DND-41 (cell line): ENCODE measurements around the gene AKR1A1.

ENCODE experiments used
- ATAC-seq: fragments of 200-7000 bp; cut with Tn5 transposase; 3 replicates; pipeline ENCODE4 v1.9.1; 2021; ENCODE audit warnings: low read depth; ENCODE audit not compliant: insufficient read depth
- DNase-seq: peaks from one replicate; pipeline ENCODE4 v3.0.0-alpha.2; 2020
- H2AFZ ChIP-seq: 2 replicates; pipeline ENCODE4 v1.6.0; 2012; ENCODE audit warnings: low read depth, low read length
- H3K27ac ChIP-seq: 2 replicates; pipeline ENCODE4 v1.5.1; 2012; ENCODE audit warnings: low read length, inconsistent platforms
- H3K27me3 ChIP-seq: fragments of 200-600 bp; sonication (generic); 2 replicates; pipeline ENCODE4 v1.6.0; 2012; ENCODE audit warnings: low read length, mild to moderate bottlenecking, inconsistent platforms; ENCODE audit not compliant: insufficient read depth, poor library complexity
- H3K36me3 ChIP-seq: 2 replicates; pipeline ENCODE4 v1.5.1; 2012; ENCODE audit warnings: low read length, inconsistent platforms; ENCODE audit not compliant: insufficient read depth
- H3K4me1 ChIP-seq: 2 replicates; pipeline ENCODE4 v1.5.1; 2012; ENCODE audit warnings: mild to moderate bottlenecking, low read length; ENCODE audit not compliant: insufficient read depth
- H3K4me2 ChIP-seq: 2 replicates; pipeline ENCODE4 v1.6.0; 2012; ENCODE audit warnings: mild to moderate bottlenecking, moderate library complexity, low read length, inconsistent platforms; ENCODE audit not compliant: insufficient read depth
- H3K4me3 ChIP-seq, 2 experiments: fragments of 200-600 bp in 1 of 2; shearing (Covaris generic) in 1 of 2; 2 replicates each; pipeline ENCODE4 v1.5.1; 2012 to 2016; ENCODE audit warnings: inconsistent platforms in 2 of 2, low read length in 2 of 2, mild to moderate bottlenecking in 2 of 2, low read depth in 1 of 2, moderate library complexity in 1 of 2
- H3K79me2 ChIP-seq: 2 replicates; pipeline ENCODE4 v1.6.0; 2012; ENCODE audit warnings: low read length, inconsistent platforms; ENCODE audit not compliant: insufficient read depth
- H3K9ac ChIP-seq: 2 replicates; pipeline ENCODE4 v1.6.0; 2012; ENCODE audit warnings: low read depth, mild to moderate bottlenecking, inconsistent platforms, low read length, moderate library complexity
- H3K9me3 ChIP-seq: 2 replicates; pipeline ENCODE4 v1.5.1; 2012; ENCODE audit warnings: low read length, moderate library complexity, mild to moderate bottlenecking, inconsistent platforms; ENCODE audit not compliant: insufficient read depth, severe bottlenecking
- H4K20me1 ChIP-seq: 2 replicates; pipeline ENCODE4 v1.6.0; 2012; ENCODE audit warnings: low read length; ENCODE audit not compliant: insufficient read depth
- EZH2 ChIP-seq: IDR thresholded peaks from 3 replicates; pipeline ENCODE4 v1.6.1; 2012; ENCODE audit warnings: borderline replicate concordance, low read depth, mild to moderate bottlenecking, moderate library complexity, low read length, inconsistent platforms; ENCODE audit not compliant: severe bottlenecking
- TF ChIP-seq, protein P1 (sequence below): IDR thresholded peaks from 2 replicates; pipeline ENCODE4 v1.5.1; 2012; ENCODE audit warnings: borderline replicate concordance, low read length, moderate library complexity, mild to moderate bottlenecking; ENCODE audit not compliant: poor library complexity, severe bottlenecking; ENCODE audit errors: extremely low read depth

The AKR1A1 gene

DNA sequence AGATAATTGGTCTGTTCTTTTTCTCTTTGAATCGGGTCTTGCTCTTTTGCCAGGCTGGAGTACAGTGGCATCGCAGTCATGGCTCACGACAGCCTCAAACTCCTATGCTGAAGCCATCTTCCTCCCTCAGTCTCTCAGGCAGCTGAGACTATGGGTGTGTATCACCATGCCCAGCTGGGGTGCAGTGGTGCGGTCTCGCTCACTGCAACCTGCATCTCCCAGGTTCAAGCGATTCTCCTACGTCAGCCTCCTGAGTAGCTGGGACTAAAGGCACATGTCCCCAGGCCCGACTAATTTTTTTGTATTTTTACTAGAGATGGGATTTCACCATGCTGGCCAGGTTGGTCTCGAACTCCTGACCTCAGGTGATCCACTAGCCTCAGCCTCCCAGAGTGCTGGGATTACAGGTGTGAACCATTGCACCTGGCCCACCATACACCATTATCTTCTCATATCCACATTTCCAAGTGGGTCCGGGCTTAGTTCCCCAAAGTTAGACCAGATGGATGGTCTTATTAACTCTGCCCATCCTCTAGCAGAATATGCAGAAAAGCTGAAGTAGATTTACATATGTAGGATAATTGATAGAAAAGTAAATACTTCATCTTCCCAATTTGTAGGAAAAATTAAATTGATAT, 60.1 kb downstream of the AKR1A1 start:
- Histone ChIP-seq H3K9me3 (no peaks in the 10 kb centered on the region), H3K4me2 (no peak overlapping the region), H3K27ac (no peak overlapping the region), H3K9ac (no peak overlapping the region), H3K4me3 (no peak overlapping the region), H3K36me3 (peaks cover 97% of the 10 kb centered on the region), H2AFZ (no peak overlapping the region), H3K79me2 (peaks cover 56% of the 10 kb centered on the region), H3K27me3 (no peaks in the 10 kb centered on the region), H4K20me1 (peaks cover 43% of the 10 kb centered on the region; the same call in 1 of the 2 replicates), H3K4me1 (no peaks in the 10 kb centered on the region)
- ATAC-seq, result no peak
- TF ChIP-seq, protein P1, sequence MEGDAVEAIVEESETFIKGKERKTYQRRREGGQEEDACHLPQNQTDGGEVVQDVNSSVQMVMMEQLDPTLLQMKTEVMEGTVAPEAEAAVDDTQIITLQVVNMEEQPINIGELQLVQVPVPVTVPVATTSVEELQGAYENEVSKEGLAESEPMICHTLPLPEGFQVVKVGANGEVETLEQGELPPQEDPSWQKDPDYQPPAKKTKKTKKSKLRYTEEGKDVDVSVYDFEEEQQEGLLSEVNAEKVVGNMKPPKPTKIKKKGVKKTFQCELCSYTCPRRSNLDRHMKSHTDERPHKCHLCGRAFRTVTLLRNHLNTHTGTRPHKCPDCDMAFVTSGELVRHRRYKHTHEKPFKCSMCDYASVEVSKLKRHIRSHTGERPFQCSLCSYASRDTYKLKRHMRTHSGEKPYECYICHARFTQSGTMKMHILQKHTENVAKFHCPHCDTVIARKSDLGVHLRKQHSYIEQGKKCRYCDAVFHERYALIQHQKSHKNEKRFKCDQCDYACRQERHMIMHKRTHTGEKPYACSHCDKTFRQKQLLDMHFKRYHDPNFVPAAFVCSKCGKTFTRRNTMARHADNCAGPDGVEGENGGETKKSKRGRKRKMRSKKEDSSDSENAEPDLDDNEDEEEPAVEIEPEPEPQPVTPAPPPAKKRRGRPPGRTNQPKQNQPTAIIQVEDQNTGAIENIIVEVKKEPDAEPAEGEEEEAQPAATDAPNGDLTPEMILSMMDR, result no peak
- TF ChIP-seq EZH2, result no peak
- DNase-seq, result no peak

DNA sequence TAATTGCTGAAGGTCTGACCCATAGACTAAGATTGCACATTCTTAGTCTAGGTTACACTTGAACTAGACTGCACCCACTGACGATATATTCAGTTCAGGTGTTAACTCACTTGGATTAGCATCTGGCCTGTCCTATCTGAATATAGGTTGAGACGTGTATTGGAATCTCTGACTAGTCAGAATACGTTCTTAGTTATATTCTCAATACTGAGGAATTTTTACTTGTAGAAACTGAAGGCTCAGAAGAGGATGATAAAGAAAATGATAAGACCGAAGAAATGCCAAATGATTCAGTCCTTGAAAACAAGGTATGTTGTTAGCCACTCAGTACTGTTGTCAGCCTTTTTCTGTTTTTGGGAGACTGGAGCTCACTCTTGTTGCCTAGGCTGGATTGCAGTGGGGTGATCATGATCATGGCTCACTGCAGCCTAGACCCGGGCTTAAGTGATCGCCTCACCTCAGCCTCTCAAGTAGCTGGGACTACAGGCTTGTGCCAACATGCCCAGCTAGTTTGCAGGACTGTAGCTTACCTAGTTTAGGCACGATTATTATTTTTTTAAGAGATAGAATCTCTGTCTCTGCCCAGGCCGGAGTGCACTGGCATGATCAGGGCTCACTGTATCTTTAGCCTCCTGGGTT, 62.4 kb downstream of the AKR1A1 start:
- Histone ChIP-seq H3K4me1 (no peaks in the 10 kb centered on the region), H3K9me3 (no peaks in the 10 kb centered on the region), H3K9ac (no peak overlapping the region), H3K4me2 (no peak overlapping the region), H3K4me3 (no peak overlapping the region), H3K27me3 (no peaks in the 10 kb centered on the region), H3K36me3 (peaks cover 97% of the 10 kb centered on the region), H3K79me2 (peaks cover 34% of the 10 kb centered on the region), H4K20me1 (peaks cover 41% of the 10 kb centered on the region; the same call in 1 of the 2 replicates), H3K27ac (no peak overlapping the region), H2AFZ (no peak overlapping the region)
- DNase-seq (no peak), ATAC-seq (no peak)
- no peak for TF ChIP-seq EZH2
- TF ChIP-seq, protein P1, result no peak

DNA sequence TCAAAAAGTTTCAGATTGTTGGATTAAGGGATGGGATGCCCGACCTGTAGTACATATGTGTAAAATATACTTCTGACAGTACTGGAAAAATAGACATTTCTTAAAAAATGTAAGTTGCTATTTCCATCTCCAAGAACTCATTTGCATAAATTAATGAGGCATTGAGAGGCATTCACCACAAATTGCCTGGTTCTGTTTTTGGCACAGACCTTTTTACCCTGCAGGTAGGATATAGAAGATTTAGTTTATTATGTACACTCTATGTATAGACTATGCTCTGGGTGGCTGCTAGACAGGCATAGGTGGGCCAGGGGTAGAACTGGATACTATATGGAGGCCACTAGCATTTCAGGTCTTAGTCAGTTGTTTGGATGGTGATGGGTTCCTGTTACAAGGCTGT, 65.3 kb downstream of the AKR1A1 start:
- H4K20me1 ChIP-seq, result peaks cover 51% of the 10 kb centered on the region
- no peak overlapping the region for H3K9ac ChIP-seq
- H3K27ac ChIP-seq, result no peak overlapping the region
- no peak overlapping the region for H2AFZ ChIP-seq
- no peak for ATAC-seq
- no peak overlapping the region for H3K4me3 ChIP-seq
- no peak overlapping the region for H3K4me2 ChIP-seq
- no peaks in the 10 kb centered on the region for H3K4me1 ChIP-seq
- TF ChIP-seq, protein P1, result no peak
- TF ChIP-seq EZH2, result no peak
- no peak for DNase-seq
- peaks cover 16% of the 10 kb centered on the region for H3K79me2 ChIP-seq
- H3K9me3 ChIP-seq, result no peaks in the 10 kb centered on the region
- H3K27me3 ChIP-seq, result no peaks in the 10 kb centered on the region
- H3K36me3 ChIP-seq, result peaks cover 97% of the 10 kb centered on the region
